ENCODE results near the gene OSBPL1A. TPM values are rescaled to one million over a fixed set of nuclear protein-coding genes. Genes with fewer than 3 reads are reported as not detected.

The OSBPL1A gene
- total RNA-seq, 1 donor from 2014 or later = 14.3 TPM

GRCh38 chr18:24115628-24116027 is 282.0 kb downstream of the OSBPL1A start:
- no peak for ATAC-seq

- ATAC-seq = no peak
Measured at GRCh38 chr18:24114924-24115549, 282.6 kb downstream of the OSBPL1A start.

- peak; percentile 72 for ATAC-seq
Measured at GRCh38 chr18:24112874-24113615, 284.6 kb downstream of the OSBPL1A start.

- no peak for ATAC-seq
Measured at GRCh38 chr18:24112464-24112863, 285.2 kb downstream of the OSBPL1A start.

Other genes starting within 250 kb of the OSBPL1A start
- 31.2 TPM for gene IMPACT, start 28.8 kb upstream of the OSBPL1A start, total RNA-seq
- 0.28 TPM for gene HRH4, start 62.8 kb upstream of the OSBPL1A start, total RNA-seq

Data from esophagus mucosa (tissue), 1 donor.